NB4 (cell line): Measurements from ENCODE around the gene MAP3K5.

ENCODE experiments used
- CTCF ChIP-seq: IDR thresholded peaks from one replicate; pipeline ENCODE4 v1.5.1; 2012; ENCODE audit warnings: low read depth, low read length
- MAX ChIP-seq: IDR thresholded peaks from 2 replicates; pipeline ENCODE4 v1.6.1; 2011; ENCODE audit warnings: low read depth, low read length
- MYC ChIP-seq: IDR thresholded peaks from 2 replicates; pipeline ENCODE4 v1.6.1; 2011; ENCODE audit warnings: low read depth, low read length
- POLR2A ChIP-seq: IDR thresholded peaks from 2 replicates; pipeline ENCODE4 v1.6.1; 2011; ENCODE audit warnings: mild to moderate bottlenecking; ENCODE audit not compliant: insufficient read length; ENCODE audit errors: extremely low read depth

- TF ChIP-seq CTCF = peak; percentile 46
- no peak for TF ChIP-seq POLR2A
- peak; percentile 60; the same call in 1 of the 2 replicates for TF ChIP-seq MYC
- peak; percentile 35; the same call in 1 of the 2 replicates for TF ChIP-seq MAX
Measured at GRCh38 chr6:136526196-136526930, 265.9 kb downstream of the MAP3K5 start.
